Astrocyte of the spinal cord (primary cell): ENCODE measurements around the gene TRIM29.

Source experiments
- DNase-seq: peaks from one replicate; pipeline ENCODE4 v3.0.0; 2011; ENCODE audit warnings: low read depth, low spot score
- H3K4me3 ChIP-seq: 2 replicates; pipeline ENCODE4 v1.5.1; 2011; ENCODE audit warnings: low read depth, mild to moderate bottlenecking, low read length, moderate library complexity
- in situ Hi-C: cut with HindIII; loops from 2 replicates; pipeline ENCODE4 v1.10.0; 2017; ENCODE audit warnings: low sequenced_read_pairs
- TF ChIP-seq, protein P1 (sequence below): IDR thresholded peaks from 2 replicates; pipeline ENCODE4 v1.5.1; 2012; ENCODE audit warnings: low read depth, mild to moderate bottlenecking, low read length, inconsistent platforms

Gene TRIM29, protein sequence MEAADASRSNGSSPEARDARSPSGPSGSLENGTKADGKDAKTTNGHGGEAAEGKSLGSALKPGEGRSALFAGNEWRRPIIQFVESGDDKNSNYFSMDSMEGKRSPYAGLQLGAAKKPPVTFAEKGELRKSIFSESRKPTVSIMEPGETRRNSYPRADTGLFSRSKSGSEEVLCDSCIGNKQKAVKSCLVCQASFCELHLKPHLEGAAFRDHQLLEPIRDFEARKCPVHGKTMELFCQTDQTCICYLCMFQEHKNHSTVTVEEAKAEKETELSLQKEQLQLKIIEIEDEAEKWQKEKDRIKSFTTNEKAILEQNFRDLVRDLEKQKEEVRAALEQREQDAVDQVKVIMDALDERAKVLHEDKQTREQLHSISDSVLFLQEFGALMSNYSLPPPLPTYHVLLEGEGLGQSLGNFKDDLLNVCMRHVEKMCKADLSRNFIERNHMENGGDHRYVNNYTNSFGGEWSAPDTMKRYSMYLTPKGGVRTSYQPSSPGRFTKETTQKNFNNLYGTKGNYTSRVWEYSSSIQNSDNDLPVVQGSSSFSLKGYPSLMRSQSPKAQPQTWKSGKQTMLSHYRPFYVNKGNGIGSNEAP

DNA sequence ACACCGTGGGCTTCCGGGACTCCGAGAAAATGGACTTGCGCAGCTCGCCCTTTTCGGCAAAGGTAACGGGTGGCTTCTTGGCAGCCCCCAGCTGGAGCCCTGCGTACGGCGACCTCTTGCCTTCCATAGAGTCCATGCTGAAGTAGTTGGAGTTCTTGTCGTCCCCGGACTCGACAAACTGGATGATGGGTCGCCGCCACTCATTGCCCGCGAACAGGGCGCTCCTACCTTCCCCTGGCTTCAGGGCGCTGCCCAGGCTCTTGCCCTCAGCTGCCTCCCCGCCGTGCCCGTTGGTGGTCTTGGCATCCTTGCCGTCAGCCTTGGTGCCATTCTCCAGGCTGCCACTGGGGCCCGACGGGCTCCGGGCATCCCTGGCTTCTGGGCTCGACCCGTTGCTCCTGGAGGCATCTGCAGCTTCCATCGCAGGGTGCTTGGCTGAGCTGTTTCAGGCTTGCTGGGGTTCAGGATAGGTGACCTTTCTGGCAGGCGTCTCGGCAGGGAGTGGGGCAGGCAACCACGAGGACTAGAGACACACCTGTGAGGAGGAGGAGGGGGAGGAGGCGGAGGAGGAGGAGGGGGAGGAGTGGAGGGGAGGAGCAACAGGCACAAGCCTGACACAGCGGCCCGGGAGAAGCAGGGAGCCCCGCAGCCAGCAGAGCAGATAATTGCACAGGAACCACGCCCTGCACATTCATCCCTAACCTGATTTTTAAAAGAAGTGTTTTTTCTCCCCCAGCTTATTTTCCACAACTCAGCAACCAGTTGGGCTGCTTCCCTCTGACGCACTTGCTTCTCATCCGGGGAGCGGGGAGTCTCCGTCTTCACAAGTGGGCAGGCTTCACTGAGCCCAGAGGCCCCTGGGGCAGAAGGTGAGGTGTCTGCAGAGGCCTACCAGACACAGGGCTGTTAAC, at the start of gene TRIM29:
TSS of gene TRIM29 (minus strand) at position 503 of the 911 bp plus-strand sequence. CDS start at position 421, 82 bp downstream.
- TF ChIP-seq, protein P1, sequence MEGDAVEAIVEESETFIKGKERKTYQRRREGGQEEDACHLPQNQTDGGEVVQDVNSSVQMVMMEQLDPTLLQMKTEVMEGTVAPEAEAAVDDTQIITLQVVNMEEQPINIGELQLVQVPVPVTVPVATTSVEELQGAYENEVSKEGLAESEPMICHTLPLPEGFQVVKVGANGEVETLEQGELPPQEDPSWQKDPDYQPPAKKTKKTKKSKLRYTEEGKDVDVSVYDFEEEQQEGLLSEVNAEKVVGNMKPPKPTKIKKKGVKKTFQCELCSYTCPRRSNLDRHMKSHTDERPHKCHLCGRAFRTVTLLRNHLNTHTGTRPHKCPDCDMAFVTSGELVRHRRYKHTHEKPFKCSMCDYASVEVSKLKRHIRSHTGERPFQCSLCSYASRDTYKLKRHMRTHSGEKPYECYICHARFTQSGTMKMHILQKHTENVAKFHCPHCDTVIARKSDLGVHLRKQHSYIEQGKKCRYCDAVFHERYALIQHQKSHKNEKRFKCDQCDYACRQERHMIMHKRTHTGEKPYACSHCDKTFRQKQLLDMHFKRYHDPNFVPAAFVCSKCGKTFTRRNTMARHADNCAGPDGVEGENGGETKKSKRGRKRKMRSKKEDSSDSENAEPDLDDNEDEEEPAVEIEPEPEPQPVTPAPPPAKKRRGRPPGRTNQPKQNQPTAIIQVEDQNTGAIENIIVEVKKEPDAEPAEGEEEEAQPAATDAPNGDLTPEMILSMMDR: no peak
- in situ Hi-C loops: no loop called here
- no peak within 1 kb of the TSS for H3K4me3 ChIP-seq
- DNase-seq: no peak

DNA sequence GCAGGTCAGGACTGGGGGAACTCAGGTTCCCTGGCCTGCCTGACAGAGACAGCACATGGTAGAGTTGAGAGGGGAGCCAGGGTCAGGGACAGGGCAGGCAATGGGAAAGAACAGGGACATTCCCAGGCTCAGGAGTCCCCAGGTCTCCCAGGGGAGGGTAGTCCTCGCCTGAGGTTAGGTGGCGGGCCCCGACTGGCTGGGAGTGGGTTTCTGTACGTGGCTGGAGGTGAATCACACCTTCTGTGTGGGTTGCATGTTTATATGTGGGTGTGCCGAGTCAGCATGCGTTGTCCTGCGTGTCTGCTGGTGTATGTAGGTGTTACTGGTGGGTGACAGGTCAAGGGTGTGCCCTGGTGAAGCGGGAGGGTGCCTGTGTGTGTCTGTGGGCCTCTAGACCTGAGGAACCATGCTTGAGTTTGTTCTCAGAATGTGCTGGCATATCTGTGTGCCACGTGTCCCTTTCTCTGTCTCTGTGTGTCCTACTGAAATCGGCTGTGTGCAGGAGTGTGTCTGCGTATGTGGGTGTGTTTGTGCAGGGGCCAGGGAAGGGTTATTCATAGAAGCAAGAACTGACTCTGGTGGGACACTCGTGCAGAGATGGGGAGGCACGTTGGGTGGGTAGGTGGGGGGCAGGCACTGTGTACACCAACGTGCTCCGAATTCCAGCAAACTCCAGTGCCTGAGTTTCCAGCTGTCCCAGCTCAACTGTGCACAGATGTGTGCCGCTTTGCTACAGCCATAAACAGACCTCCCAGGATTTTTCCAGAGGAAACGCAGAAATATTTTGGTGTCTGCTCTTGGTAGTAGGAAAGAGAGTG, 49.1 kb upstream of the TRIM29 start:
- no peak for DNase-seq

DNA sequence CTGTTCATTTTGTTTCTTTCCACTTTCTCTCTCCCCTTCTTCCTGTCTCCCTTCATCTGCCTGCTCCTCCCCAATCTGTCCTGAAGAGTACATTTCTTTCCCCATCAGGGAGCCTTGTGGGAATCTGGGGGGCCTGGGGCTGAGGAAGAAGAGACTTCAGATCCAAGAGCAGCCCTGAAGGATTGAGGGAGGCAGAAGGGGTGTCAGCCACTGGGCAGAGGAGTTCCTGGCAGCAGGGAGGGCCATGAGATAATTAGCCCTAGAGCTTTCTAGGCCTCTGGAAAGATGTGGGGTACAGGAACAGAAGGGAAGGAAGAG, 48.5 kb upstream of the TRIM29 start:
- in situ Hi-C loops: no loop called here
- no peak for DNase-seq
- TF ChIP-seq, protein P1: no peak
- no peak overlapping the region for H3K4me3 ChIP-seq

More for the DNA sequence above, 49.1 kb upstream of the TRIM29 start:
- no peak overlapping the region for H3K4me3 ChIP-seq
- TF ChIP-seq, protein P1: no peak
- in situ Hi-C loops: no loop called here

DNA sequence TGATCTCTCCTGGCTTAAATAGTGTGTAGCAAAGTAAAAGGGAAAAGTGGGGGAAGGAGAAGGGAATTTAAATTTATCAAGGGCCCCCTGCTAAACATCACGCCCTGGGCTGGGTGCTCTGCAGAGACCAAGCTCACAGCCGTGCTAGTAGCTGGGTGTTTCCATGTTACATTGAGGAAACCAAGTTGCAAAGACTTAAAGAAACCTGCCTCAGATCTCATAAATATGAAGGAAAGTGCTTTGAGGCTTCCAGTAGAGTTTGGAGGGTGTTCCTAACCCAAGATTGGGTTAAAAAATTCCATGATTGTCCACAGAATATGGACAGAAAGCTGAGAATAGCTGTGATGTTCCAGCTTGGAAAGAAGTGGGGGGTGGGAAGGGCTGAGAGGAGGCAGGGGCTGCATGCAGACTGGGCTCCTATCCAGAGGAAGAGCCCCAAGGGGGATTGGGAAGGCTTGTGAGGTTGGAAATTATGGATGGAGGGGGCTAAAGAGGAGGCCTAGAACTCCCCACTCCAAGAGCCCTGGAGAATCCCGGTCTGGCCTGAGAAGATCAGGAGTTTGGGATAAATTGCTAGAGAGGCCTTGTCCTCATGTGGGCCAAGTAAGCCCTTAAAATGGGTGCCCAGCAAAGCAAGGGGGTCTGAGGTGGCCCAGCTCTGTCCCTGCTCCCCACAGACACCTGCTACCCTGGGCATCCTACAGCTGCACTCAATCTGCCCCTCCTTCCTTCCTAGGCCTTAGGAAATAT, 48.0 kb upstream of the TRIM29 start:
- TF ChIP-seq, protein P1: no peak
- no peak for DNase-seq
- in situ Hi-C loops: no loop called here
- H3K4me3 ChIP-seq: no peak overlapping the region

DNA sequence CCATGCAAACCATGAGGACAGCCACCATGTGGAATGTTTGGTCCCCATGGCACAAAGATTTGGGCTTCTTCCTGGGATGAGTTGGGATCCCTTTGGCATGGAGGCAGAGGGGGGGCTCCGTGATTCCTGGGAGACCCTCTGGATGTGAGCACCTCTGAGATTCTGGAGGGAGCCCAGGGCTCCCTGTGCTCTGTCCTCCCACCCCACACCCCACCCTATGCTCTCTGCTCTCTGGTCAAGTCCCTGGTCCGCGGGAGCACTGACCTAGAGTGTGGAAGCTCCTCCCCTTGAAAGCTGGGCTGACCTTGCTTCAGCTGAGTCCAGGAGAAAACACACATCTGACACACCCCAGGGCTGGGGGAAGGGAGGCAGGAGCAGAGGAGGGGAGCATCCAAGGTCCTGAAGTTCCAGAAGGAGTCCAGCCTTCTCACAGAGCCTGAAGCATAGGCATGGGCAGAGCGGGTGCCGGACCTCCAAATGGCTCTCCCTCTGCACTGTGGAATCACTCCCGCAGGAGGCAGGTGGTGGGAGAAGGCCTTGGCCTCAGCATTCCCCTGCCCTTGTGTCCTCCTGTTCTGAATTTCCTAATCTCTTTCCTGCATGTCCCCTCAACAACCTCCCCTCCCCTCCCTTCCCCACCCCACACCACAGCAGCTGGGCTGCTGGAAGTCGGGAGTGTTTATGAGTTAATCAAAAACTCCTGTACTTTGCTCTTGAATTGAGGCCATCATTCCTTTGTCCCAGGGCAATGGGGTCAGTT, 47.2 kb upstream of the TRIM29 start:
- H3K4me3 ChIP-seq: no peak overlapping the region
- DNase-seq: no peak
- in situ Hi-C loops: no loop called here
- TF ChIP-seq, protein P1: no peak
